GM18951 (cell line): ENCODE measurements around the gene TBC1D1.
A peak's percentile ranks its signal among the peaks of the same experiment; 100 is the strongest.

Experiments
- POLR2A ChIP-seq: IDR thresholded peaks from 4 replicates; pipeline ENCODE4 v1.6.1; 2011; ENCODE audit warnings: mild to moderate bottlenecking; ENCODE audit not compliant: insufficient read length, insufficient read depth; ENCODE audit errors: extremely low read depth
- in situ Hi-C: fragments of 300-500 bp; cut with MboI; formaldehyde crosslinking; loops from one replicate; pipeline ENCODE4 v1.12.0; 2022; ENCODE audit warnings: low sequenced_read_pairs, mixed read lengths, inconsistent platforms; ENCODE audit not compliant: unreplicated experiment

Gene TBC1D1

GRCh38 chr4:37879365-37879764, 11.5 kb upstream of the TBC1D1 start:
- TF ChIP-seq POLR2A = no peak
- in situ Hi-C loops = no loop called here

- in situ Hi-C loops = no loop called here
- TF ChIP-seq POLR2A = no peak
Measured at GRCh38 chr4:37881811-37882210, 9.1 kb upstream of the TBC1D1 start.

- TF ChIP-seq POLR2A = no peak
- in situ Hi-C loops = no loop called here
Measured at GRCh38 chr4:37882665-37883296, 8.1 kb upstream of the TBC1D1 start.

- TF ChIP-seq POLR2A = no peak
- in situ Hi-C loops = no loop called here
Measured at GRCh38 chr4:37884855-37885487, 5.9 kb upstream of the TBC1D1 start.

GRCh38 chr4:37885496-37885895, 5.4 kb upstream of the TBC1D1 start:
- in situ Hi-C loops = no loop called here
- TF ChIP-seq POLR2A = no peak

- in situ Hi-C loops = loop anchor here (5.0 kb wide), 1 partner anchor 82 kb away; no protein-coding TSS in a partner anchor
- no peak for TF ChIP-seq POLR2A
Measured at GRCh38 chr4:37889849-37890800, 759 bp upstream of the TBC1D1 start.

- peak; percentile 53 for TF ChIP-seq POLR2A
- in situ Hi-C loops = loop anchor here (5.0 kb wide), 1 partner anchor 81 kb away; no protein-coding TSS in a partner anchor
Measured at GRCh38 chr4:37891260-37892159, 626 bp downstream of the TBC1D1 start.

GRCh38 chr4:37892641-37893040, 1.8 kb downstream of the TBC1D1 start:
- in situ Hi-C loops = loop anchor here (5.0 kb wide), 1 partner anchor 80 kb away; no protein-coding TSS in a partner anchor
- TF ChIP-seq POLR2A = no peak

- in situ Hi-C loops = loop anchor here (5.0 kb wide), 1 partner anchor 79 kb away; no protein-coding TSS in a partner anchor
- no peak for TF ChIP-seq POLR2A
Measured at GRCh38 chr4:37893164-37893563, 2.3 kb downstream of the TBC1D1 start.

- in situ Hi-C loops = no loop called here
- no peak for TF ChIP-seq POLR2A
Measured at GRCh38 chr4:37895271-37895670, 4.4 kb downstream of the TBC1D1 start.

GRCh38 chr4:37896206-37896860, 5.4 kb downstream of the TBC1D1 start:
- TF ChIP-seq POLR2A = no peak
- in situ Hi-C loops = no loop called here

GRCh38 chr4:37902212-37902611, 11.3 kb downstream of the TBC1D1 start:
- TF ChIP-seq POLR2A = no peak
- in situ Hi-C loops = no loop called here
